HG02885 (cell line): Measurements from ENCODE around the gene CAPG.
"Not testable (repeated sequence)": the region's sequence is repeated elsewhere in the genome, so short reads cannot be mapped to it uniquely, and the experiment has no call there.

Experiments used
- ATAC-seq: cut with Tn5 transposase; IDR thresholded peaks from one replicate; pipeline ENCODE4 v1.9.1; 2021; ENCODE audit warnings: mild to moderate bottlenecking; ENCODE audit not compliant: unreplicated experiment, poor library complexity

Gene CAPG

GRCh38 chr2:85398426-85399182 is 11.6 kb downstream of the CAPG start:
- ATAC-seq, result no peak

GRCh38 chr2:85397925-85398331 is 12.2 kb downstream of the CAPG start:
- no peak for ATAC-seq

GRCh38 chr2:85396531-85397470 is 13.4 kb downstream of the CAPG start:
- no peak for ATAC-seq

- no peak for ATAC-seq
Measured at GRCh38 chr2:85395912-85396475, 14.2 kb downstream of the CAPG start.

GRCh38 chr2:85394976-85395375 is 15.2 kb downstream of the CAPG start:
- ATAC-seq, result no peak

GRCh38 chr2:85394261-85394681 is 15.9 kb downstream of the CAPG start:
- ATAC-seq, result no peak

- no peak for ATAC-seq
Measured at GRCh38 chr2:85393836-85394235, 16.3 kb downstream of the CAPG start.

- ATAC-seq, result no peak
Measured at GRCh38 chr2:85390941-85391669, 19.1 kb downstream of the CAPG start.

- ATAC-seq, result no peak
Measured at GRCh38 chr2:85388878-85389538, 21.2 kb downstream of the CAPG start.

GRCh38 chr2:85387754-85388153 is 22.4 kb downstream of the CAPG start:
- ATAC-seq, result no peak

GRCh38 chr2:85385746-85386145 is 24.4 kb downstream of the CAPG start:
- no peak for ATAC-seq

GRCh38 chr2:85383850-85384249 is 26.3 kb downstream of the CAPG start:
- no peak for ATAC-seq

GRCh38 chr2:85383151-85383550 is 27.0 kb downstream of the CAPG start:
- ATAC-seq, result not testable (repeated sequence)

- ATAC-seq, result no peak
Measured at GRCh38 chr2:85380048-85380447, 30.1 kb downstream of the CAPG start.

- no peak for ATAC-seq
Measured at GRCh38 chr2:85378257-85378656, 31.9 kb downstream of the CAPG start.

GRCh38 chr2:85377083-85377482 is 33.1 kb downstream of the CAPG start:
- no peak for ATAC-seq

GRCh38 chr2:85376291-85377065 is 33.7 kb downstream of the CAPG start:
- ATAC-seq, result no peak

- no peak for ATAC-seq
Measured at GRCh38 chr2:85371045-85371444, 39.1 kb downstream of the CAPG start.

- no peak for ATAC-seq
Measured at GRCh38 chr2:85369500-85369899, 40.7 kb downstream of the CAPG start.
